ENCODE results near the gene HOXB5.
A peak's percentile ranks its signal among the peaks of the same experiment; 100 is the strongest.

Gene HOXB5

DNA sequence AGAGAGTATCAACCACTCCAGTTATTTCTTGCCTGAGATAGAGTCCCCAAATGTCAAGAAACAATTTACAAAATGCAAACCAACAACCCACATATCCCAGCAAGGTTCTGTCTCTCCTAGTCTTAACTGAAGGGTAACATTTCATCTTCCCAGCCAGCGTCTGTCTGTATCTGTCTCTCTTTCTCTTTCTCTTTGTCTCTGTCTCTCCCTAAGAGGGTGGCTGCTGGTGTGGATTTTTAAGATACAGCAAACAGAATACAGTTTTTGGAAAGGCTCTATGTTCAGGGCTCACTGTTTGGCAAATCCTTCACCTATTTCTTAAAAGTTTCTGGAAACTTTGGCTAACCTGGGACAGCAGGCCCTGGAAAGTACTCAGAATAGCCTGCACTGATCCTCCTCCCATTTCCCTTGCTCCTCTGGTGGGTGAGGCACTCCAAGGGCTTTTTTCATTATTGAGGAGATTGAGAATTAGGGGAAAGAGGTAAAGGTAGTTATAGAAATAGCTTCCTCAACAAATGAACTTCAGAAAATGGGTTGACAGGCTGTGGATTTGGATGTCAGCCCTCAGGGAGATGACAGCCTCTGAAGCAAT lies 21.7 kb downstream of the HOXB5 start:
- no peaks in the 10 kb centered on the region for H3K36me3 ChIP-seq
- H3K4me3 ChIP-seq = no peak overlapping the region
- H3K27ac ChIP-seq = peak overlapping the region in 1 of 2 donors; percentile 68
- H3K9me3 ChIP-seq = no peaks in the 10 kb centered on the region
- no peak for DNase-seq
- H3K27me3 ChIP-seq = peaks cover 6 to 7% of the 10 kb centered on the region in 2 donors
- H3K4me1 ChIP-seq = peaks cover 0 to 31% (median 11%) of the 10 kb centered on the region in 4 donors
- intact Hi-C loops (cut with DNase I; ENCODE audit: low total_unique reads) = no loop called here
- TF ChIP-seq, protein P1, sequence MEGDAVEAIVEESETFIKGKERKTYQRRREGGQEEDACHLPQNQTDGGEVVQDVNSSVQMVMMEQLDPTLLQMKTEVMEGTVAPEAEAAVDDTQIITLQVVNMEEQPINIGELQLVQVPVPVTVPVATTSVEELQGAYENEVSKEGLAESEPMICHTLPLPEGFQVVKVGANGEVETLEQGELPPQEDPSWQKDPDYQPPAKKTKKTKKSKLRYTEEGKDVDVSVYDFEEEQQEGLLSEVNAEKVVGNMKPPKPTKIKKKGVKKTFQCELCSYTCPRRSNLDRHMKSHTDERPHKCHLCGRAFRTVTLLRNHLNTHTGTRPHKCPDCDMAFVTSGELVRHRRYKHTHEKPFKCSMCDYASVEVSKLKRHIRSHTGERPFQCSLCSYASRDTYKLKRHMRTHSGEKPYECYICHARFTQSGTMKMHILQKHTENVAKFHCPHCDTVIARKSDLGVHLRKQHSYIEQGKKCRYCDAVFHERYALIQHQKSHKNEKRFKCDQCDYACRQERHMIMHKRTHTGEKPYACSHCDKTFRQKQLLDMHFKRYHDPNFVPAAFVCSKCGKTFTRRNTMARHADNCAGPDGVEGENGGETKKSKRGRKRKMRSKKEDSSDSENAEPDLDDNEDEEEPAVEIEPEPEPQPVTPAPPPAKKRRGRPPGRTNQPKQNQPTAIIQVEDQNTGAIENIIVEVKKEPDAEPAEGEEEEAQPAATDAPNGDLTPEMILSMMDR (IDR thresholded peaks at IDR 0.05) = no peak

DNA sequence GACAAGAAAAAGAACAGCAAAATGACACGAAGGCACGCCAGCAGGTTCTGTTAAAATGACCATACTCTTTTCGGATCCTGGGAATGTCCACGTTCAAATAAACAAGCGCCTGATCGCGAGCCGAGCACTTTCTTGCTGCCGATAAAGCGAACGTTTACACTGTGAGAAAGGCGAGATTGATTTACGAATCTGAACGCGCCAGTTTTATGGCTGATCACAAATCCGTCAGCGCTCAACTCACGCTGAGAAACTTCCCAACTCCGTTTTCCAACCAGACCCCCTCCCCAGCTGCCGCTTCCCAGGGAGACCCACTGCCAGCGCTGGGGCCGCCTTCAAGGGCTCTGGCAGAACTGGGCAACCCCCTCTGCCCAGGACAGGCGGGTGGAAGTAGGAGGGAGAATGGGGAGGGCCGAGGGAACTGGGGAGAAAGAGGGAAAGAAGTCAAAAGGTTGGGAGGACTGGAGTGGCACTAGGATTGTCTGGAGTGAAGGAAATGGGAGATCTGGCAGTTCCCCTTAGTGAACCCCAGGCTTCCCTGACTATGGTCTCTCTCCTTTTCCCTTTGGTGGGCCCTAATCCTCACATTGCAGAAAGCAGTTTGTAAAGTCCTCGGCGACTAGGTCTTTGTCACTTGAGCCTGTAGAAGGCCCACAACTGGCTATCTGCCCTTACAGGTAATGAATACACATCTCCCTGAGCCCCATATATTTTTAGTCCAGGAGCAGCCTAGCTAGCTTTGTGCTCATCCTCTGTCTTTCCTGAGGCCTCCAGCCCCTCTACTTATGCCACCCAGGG lies 22.4 kb downstream of the HOXB5 start:
- H3K27ac ChIP-seq = peak overlapping the region in 1 of 2 donors; percentile 68
- TF ChIP-seq, protein P1 (IDR thresholded peaks at IDR 0.05) = no peak
- peaks cover 0 to 24% (median 6%) of the 10 kb centered on the region in 4 donors for H3K4me1 ChIP-seq
- H3K36me3 ChIP-seq = no peaks in the 10 kb centered on the region
- intact Hi-C loops (cut with DNase I; ENCODE audit: low total_unique reads) = no loop called here
- DNase-seq = no peak
- no peaks in the 10 kb centered on the region for H3K9me3 ChIP-seq
- peaks cover 0 to 4% of the 10 kb centered on the region in 2 donors for H3K27me3 ChIP-seq
- H3K4me3 ChIP-seq = peak overlapping the region in 1 of 2 donors; percentile 33

GRCh38 chr17:48570325-48571023 lies 23.1 kb downstream of the HOXB5 start:
- intact Hi-C loops (cut with DNase I; ENCODE audit: low total_unique reads) = no loop called here
- no peaks in the 10 kb centered on the region for H3K36me3 ChIP-seq
- H3K4me1 ChIP-seq = peaks cover 0 to 17% (median 6%) of the 10 kb centered on the region in 4 donors
- peak overlapping the region in 1 of 2 donors; percentile 68 for H3K27ac ChIP-seq
- TF ChIP-seq, protein P1 (IDR thresholded peaks at IDR 0.05) = no peak
- no peaks in the 10 kb centered on the region for H3K9me3 ChIP-seq
- H3K4me3 ChIP-seq = peak overlapping the region in 1 of 2 donors; percentile 33
- peaks cover 0 to 4% of the 10 kb centered on the region in 2 donors for H3K27me3 ChIP-seq
- DNase-seq = no peak

- Histone ChIP-seq H3K4me1 (peaks cover 0 to 17% (median 6%) of the 10 kb centered on the region in 4 donors), H3K9me3 (no peaks in the 10 kb centered on the region), H3K27ac (peak overlapping the region in 1 of 2 donors; percentile 68), H3K4me3 (peak overlapping the region in 1 of 2 donors; percentile 33), H3K27me3 (peaks cover 0 to 4% of the 10 kb centered on the region in 2 donors), H3K36me3 (no peaks in the 10 kb centered on the region)
- no peak for DNase-seq
- intact Hi-C loops (cut with DNase I; ENCODE audit: low total_unique reads) = no loop called here
- TF ChIP-seq, protein P1 (IDR thresholded peaks at IDR 0.05) = no peak
Observed at GRCh38 chr17:48569674-48570324, 23.8 kb downstream of the HOXB5 start.

DNA sequence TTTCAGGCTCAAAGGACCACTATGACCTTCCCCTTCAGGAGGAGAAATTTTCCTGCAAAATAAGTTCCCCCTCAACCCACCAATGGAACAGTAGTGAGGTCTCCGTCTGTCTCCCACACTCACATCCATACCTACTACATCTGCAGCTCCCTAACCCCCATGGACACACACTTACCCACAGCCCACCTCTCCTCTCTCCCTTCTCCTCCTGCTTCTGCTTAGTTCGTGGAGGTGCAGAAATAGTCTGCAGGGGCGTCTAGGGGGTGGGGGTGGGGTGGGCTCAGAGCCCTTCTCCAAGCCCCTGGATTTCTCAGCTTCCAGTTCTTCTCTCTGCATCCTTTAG lies 24.4 kb downstream of the HOXB5 start:
- peaks cover 0 to 22% (median 10%) of the 10 kb centered on the region in 4 donors for H3K4me1 ChIP-seq

More for the DNA sequence above, 24.4 kb downstream of the HOXB5 start:
- H3K9me3 ChIP-seq = no peaks in the 10 kb centered on the region
- H3K4me3 ChIP-seq = no peak overlapping the region
- TF ChIP-seq, protein P1 (IDR thresholded peaks at IDR 0.05) = no peak
- no peak for DNase-seq
- H3K36me3 ChIP-seq = no peaks in the 10 kb centered on the region
- intact Hi-C loops (cut with DNase I; ENCODE audit: low total_unique reads) = no loop called here
- H3K27me3 ChIP-seq = peaks cover 0 to 5% of the 10 kb centered on the region in 2 donors
- peak overlapping the region in 1 of 2 donors; percentile 68 for H3K27ac ChIP-seq
